ENCODE results near the gene CENPH. TPM values are rescaled to one million over a fixed set of nuclear protein-coding genes. Genes with fewer than 3 reads are reported as not detected.

Gene CENPH
- polyA plus RNA-seq, 2 of the 4 experiments (the other 2 are of a cell fraction), result 26.7 to 35.2 TPM

GRCh38 chr5:69224520-69224919, 35.1 kb downstream of the CENPH start:
- ChIA-PET POLR2A (no interaction called here), CTCF (interaction anchor here (0.6 to 1.0 kb wide), 2 partner anchors 12 to 123 kb away, joined by 3 read pairs; no protein-coding TSS in a partner anchor)
- 92% methylated on average over 8 of the region's 8 CpGs for WGBS (ENCODE audit: missing lambda C conversion rate)
- H3K27ac ChIP-seq, result no peak overlapping the region
- H3K9me3 ChIP-seq, result no peaks in the 10 kb centered on the region
- TF ChIP-seq EHMT2 (IDR thresholded peaks at IDR 0.05; ENCODE audit: low read depth) (no peak), SMC3 (IDR thresholded peaks at IDR 0.05) (no peak), NPAS2 (CRISPR knock-in tag; IDR thresholded peaks at IDR 0.05; ENCODE audit: borderline replicate concordance) (no peak), FOSL2 (IDR thresholded peaks at IDR 0.05) (no peak), FOSL2 (CRISPR knock-in tag; IDR thresholded peaks at IDR 0.05) (no peak)
- no peak for ATAC-seq
- DNase-seq (ENCODE audit: low read depth in 1 of 2, low spot score in 1 of 2), result no peak
- no peak overlapping the region for H3K4me2 ChIP-seq
- no peaks in the 10 kb centered on the region; the same call in 2 of the 3 replicates for H3K4me1 ChIP-seq
- no peak for FAIRE-seq
- no peak overlapping the region for H3K4me3 ChIP-seq

- TF ChIP-seq CEBPB (IDR thresholded peaks at IDR 0.05), result no peak
- no peak for TF ChIP-seq POLR2AphosphoS2 (conservative IDR thresholded peaks at IDR 0.05; ENCODE audit: low read length)
- TF ChIP-seq HOXB5 (CRISPR knock-in tag; IDR thresholded peaks at IDR 0.05), result no peak
- TF ChIP-seq HOXA7 (CRISPR knock-in tag; IDR thresholded peaks at IDR 0.05), result no peak
- TF ChIP-seq ZNF302 (CRISPR knock-in tag; IDR thresholded peaks at IDR 0.05), result no peak
- no peak for TF ChIP-seq USF2 (IDR thresholded peaks at IDR 0.05)
- TF ChIP-seq SREBF2 (IDR thresholded peaks at IDR 0.05), result no peak
- TF ChIP-seq PBX3 (IDR thresholded peaks at IDR 0.05), result no peak
- no peak for TF ChIP-seq GATA3 (IDR thresholded peaks at IDR 0.05; ENCODE audit: borderline replicate concordance)
- H3K9me3 ChIP-seq, result no peaks in the 10 kb centered on the region
- FAIRE-seq (no peak), DNase-seq (ENCODE audit: low read depth in 1 of 2, low spot score in 1 of 2) (no peak), ATAC-seq (no peak)
- ChIA-PET CTCF (interaction anchor here (1.5 to 3.0 kb wide), 3 partner anchors 9 to 132 kb away, joined by 3 to 7 read pairs (median 3); partner anchors contain the start of gene CDK7), POLR2A (no interaction called here)
- no peak overlapping the region for H3K27ac ChIP-seq
- no peak overlapping the region for H3K4me2 ChIP-seq
- no peak overlapping the region for H3K4me3 ChIP-seq
- 68% methylated on average over 4 of the region's 4 CpGs for WGBS (ENCODE audit: missing lambda C conversion rate)
- H3K4me1 ChIP-seq, result no peaks in the 10 kb centered on the region; the same call in 2 of the 3 replicates
Measured at GRCh38 chr5:69225860-69226259, 36.5 kb downstream of the CENPH start.

- FAIRE-seq, result no peak
Measured at GRCh38 chr5:69230181-69230580, 40.8 kb downstream of the CENPH start.

More at GRCh38 chr5:69230181-69230580, 40.8 kb downstream of the CENPH start:
- DNase-seq (ENCODE audit: low read depth in 1 of 2, low spot score in 1 of 2) (no peak), ATAC-seq (no peak)
- Histone ChIP-seq H3K4me3 (no peak overlapping the region), H3K4me1 (peaks cover 4% of the 10 kb centered on the region; the same call in 1 of the 3 replicates), H3K27ac (no peak overlapping the region), H3K9me3 (no peaks in the 10 kb centered on the region), H3K4me2 (no peak overlapping the region)
- ChIA-PET CTCF (interaction anchor here (1.3 kb wide), 1 partner anchor 137 kb away, joined by 3 read pairs; no protein-coding TSS in a partner anchor), POLR2A (no interaction called here)
- WGBS (ENCODE audit: missing lambda C conversion rate), result 74% methylated on average over 2 of the region's 2 CpGs
- TF ChIP-seq CTCF (IDR thresholded peaks at IDR 0.05) (no peak), HOXB13 (CRISPR knock-in tag; IDR thresholded peaks at IDR 0.05; ENCODE audit: low read depth) (no peak), HEYL (CRISPR knock-in tag; IDR thresholded peaks at IDR 0.05) (no peak), JUNB (IDR thresholded peaks at IDR 0.05) (no peak), HMGXB4 (CRISPR knock-in tag; IDR thresholded peaks at IDR 0.05; ENCODE audit: borderline replicate concordance) (no peak), SMC3 (IDR thresholded peaks at IDR 0.05) (no peak), RNF2 (IDR thresholded peaks at IDR 0.05; ENCODE audit: borderline replicate concordance, low read depth) (no peak), NFE2L2 (conservative IDR thresholded peaks at IDR 0.05; ENCODE audit: low read length) (no peak), FOSB (CRISPR knock-in tag; IDR thresholded peaks at IDR 0.05) (no peak), RCOR1 (IDR thresholded peaks at IDR 0.05; ENCODE audit: low read depth, low read length) (no peak), ZC3H11A (IDR thresholded peaks at IDR 0.05) (no peak), EP300 (IDR thresholded peaks at IDR 0.05) (no peak), MAFK (IDR thresholded peaks at IDR 0.05; ENCODE audit: partially characterized antibody) (no peak)
